SIG-M5 treated with dmso at 0.1 percent for 504 hours (cell line): ENCODE measurements around the gene SPSB1.

ENCODE experiments used
- DNase-seq: peaks from one replicate; lab custom pipeline; 2025; ENCODE audit not compliant: unreplicated experiment; lab: John Stamatoyannopoulos, UW

Gene SPSB1

GRCh38 chr1:9416918-9417500 is 124.3 kb downstream of the SPSB1 start:
- DNase-seq, result no peak

GRCh38 chr1:9417695-9418094 is 125.0 kb downstream of the SPSB1 start:
- DNase-seq, result no peak

DNA sequence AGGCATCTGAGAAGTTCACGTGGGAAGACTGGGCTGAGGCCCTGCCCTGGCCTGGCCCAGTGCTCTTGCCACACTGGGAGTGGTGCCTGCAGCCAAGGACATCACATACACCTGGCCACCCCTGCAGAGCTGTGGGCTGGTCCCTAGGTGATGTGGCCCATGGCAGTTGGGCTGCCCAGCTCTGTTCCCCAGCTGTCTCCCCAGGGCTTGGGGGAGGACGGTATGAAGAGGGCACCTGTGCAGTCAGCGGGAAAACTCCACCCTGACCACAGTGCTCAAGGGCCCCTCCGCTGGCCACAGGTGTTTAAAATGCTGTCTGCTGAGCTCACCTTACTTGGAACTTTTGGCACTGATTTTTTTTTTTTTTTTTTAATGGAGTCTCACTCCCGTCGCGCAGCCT is 126.2 kb downstream of the SPSB1 start:
- DNase-seq, result no peak
